OCI-LY7 (cell line): ENCODE measurements around the gene CMTR2.

Experiments used
- EZH2phosphoT487 ChIP-seq: fragments of 200-600 bp; sonication (generic); IDR thresholded peaks from 2 replicates; pipeline ENCODE4 v1.6.1; 2018; ENCODE audit warnings: low read depth, borderline replicate concordance, mild to moderate bottlenecking, mixed run types, antibody characterized with exemption, low read length, moderate library complexity, mixed read lengths
- TF ChIP-seq, protein P1 (sequence below): fragments of 200-600 bp; sonication (generic); conservative IDR thresholded peaks from 2 replicates; pipeline ENCODE4 v1.5.1; 2014; ENCODE audit warnings: mild to moderate bottlenecking, antibody characterized with exemption, low read length, moderate library complexity, mixed read lengths

GRCh38 chr16:71246309-71246708 lies 42.9 kb downstream of the CMTR2 start:
- TF ChIP-seq EZH2phosphoT487, result no peak
- TF ChIP-seq, protein P1, sequence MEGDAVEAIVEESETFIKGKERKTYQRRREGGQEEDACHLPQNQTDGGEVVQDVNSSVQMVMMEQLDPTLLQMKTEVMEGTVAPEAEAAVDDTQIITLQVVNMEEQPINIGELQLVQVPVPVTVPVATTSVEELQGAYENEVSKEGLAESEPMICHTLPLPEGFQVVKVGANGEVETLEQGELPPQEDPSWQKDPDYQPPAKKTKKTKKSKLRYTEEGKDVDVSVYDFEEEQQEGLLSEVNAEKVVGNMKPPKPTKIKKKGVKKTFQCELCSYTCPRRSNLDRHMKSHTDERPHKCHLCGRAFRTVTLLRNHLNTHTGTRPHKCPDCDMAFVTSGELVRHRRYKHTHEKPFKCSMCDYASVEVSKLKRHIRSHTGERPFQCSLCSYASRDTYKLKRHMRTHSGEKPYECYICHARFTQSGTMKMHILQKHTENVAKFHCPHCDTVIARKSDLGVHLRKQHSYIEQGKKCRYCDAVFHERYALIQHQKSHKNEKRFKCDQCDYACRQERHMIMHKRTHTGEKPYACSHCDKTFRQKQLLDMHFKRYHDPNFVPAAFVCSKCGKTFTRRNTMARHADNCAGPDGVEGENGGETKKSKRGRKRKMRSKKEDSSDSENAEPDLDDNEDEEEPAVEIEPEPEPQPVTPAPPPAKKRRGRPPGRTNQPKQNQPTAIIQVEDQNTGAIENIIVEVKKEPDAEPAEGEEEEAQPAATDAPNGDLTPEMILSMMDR, result no peak
